Ovary (tissue), 9 donors: Measurements from ENCODE around the gene NECTIN1. TPM values are rescaled to one million over a fixed set of nuclear protein-coding genes. Genes with fewer than 3 reads are reported as not detected.

Source experiments
- DNase-seq, 5 donors: peaks; one replicate each; pipeline ENCODE4 v3.0.0-alpha.2; 2019 to 2020
- H3K27ac ChIP-seq, 2 donors: fragments of 200-600 bp; one replicate each; pipeline versions ENCODE4 v1.5.1 to v1.8.0; 2019 to 2022
- H3K27me3 ChIP-seq: fragments of 200-600 bp; one replicate; pipeline ENCODE4 v1.8.0; 2022
- H3K36me3 ChIP-seq: fragments of 200-600 bp; sonication (generic); one replicate; pipeline ENCODE4 v1.5.1; 2019
- H3K4me1 ChIP-seq: one replicate; pipeline ENCODE4 v1.8.1; 2013; ENCODE audit warnings: mild to moderate bottlenecking, moderate library complexity; ENCODE audit not compliant: insufficient read depth
- H3K4me3 ChIP-seq: fragments of 200-600 bp; sonication (generic); one replicate; pipeline ENCODE4 v1.5.1; 2017
- H3K9me3 ChIP-seq, 2 donors: fragments of 200-600 bp in 1 of 2; sonication (generic) in 1 of 2; one replicate each; pipeline versions ENCODE4 v1.5.1 to v1.8.1; 2013 to 2019; ENCODE audit warnings: mild to moderate bottlenecking in 1 of 2, moderate library complexity in 1 of 2
- EP300 ChIP-seq: sonication (generic); formaldehyde crosslinking; IDR thresholded peaks from one replicate; pipeline ENCODE4 v1.6.1; 2017; ENCODE audit warnings: antibody characterized with exemption
- POLR2A ChIP-seq: fragments of 450-650 bp; IDR thresholded peaks from one replicate; pipeline ENCODE4 v1.6.1; 2017; ENCODE audit warnings: antibody characterized with exemption, mild to moderate bottlenecking, moderate library complexity
- WGBS, 3 donors: extraction: QIAGEN DNeasy Blood & Tissue Kit in 1 of 3; methylation state at CpG; one replicate each; pipeline versions ENCODE4 v1.1.5 to v1.1.7; 2013 to 2017; 5-methylcytosine and 5-hydroxymethylcytosine counted together
- intact Hi-C, 4 donors: fragments of 100-400 bp; cut with DNase I; formaldehyde crosslinking; loops; one replicate each; pipeline versions ENCODE4 v1.11.0 to v1.15.1; 2022 to 2023
- polyA plus RNA-seq, 2 donors: library from polyadenylated mRNA; stranded (reverse); fragments of 200-250 nt in 1 of 2; fragments of 350-450 nt in 1 of 2; fragmentation: Illumina TruSeq in 1 of 2; extraction: RNeasy Lipid Tissue Mini Kit (QIAGEN cat#74804) in 1 of 2; gene quantifications; one replicate each; pipeline ENCODE4 v1.2.3, GENCODE V29; 2013 to 2014
- total RNA-seq, 7 donors: library from RNA; depleted of rRNA in 2 of 7; stranded (reverse); fragments of >200 nt in 2 of 7; fragmentation: NEBNext Ultra II Directional in 3 of 7; extraction: Animal tissue kit (Norgen Biotek cat#: 25700) in 3 of 7; gene quantifications; one replicate each; pipeline versions ENCODE4 v1.1.0 to v1.2.4, GENCODE V29; 2016 to 2023
- TF ChIP-seq, protein P1 (sequence below), 3 donors: fragments of 450-650 bp in 2 of 3; fragments of 200-600 bp in 1 of 3; IDR thresholded peaks; one replicate each; pipeline versions ENCODE4 v1.5.1 to v1.8.0; 2016 to 2022; ENCODE audit warnings: antibody characterized with exemption in 3 of 3, mild to moderate bottlenecking in 1 of 3
- donor health status: DM: no; HTN: no; CAD: no; lungs with moderate emphysema.
- donor health status: DM: no; HTN: no; CAD: no.
- donor health status: Bipolar disorder and iron deficiency.
- donor health status: DM: yes; HTN: yes; CAD: no.
- donor health status: DM: no; HTN: no; CAD: no.
- donor health status: DM: yes; HTN: yes; CAD: no.

The NECTIN1 gene
- total and polyA plus RNA-seq, 9 donors: 1.5 to 12.1 (median 5.7) TPM

DNA sequence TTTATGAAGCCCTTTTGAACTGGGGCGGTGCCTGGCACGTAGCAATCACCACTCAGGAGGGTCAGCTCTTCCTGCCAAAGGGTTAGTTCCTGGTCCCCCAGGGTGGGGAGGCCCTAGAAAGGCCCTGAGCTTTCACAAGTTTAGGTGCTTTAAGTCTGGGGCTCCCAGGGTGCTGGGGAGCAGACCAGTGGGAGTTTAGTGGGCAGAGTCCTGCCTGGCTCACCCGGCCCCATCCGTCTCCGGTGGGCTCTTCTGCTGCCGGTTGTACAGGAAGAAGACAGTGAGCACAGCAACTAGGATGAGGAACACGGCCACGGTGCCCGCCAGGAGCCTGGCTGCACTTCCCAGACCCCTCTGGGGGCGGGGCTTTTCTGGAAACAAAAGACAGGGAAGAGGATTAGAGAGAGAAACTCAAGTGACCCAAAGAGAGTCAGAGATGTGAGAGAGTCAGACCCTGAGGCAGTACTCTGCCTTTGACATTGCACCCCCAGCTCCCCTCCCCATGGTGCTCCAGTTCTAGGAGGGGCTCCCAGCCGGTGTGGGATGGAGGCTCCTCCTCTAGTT is 89.3 kb downstream of the NECTIN1 start:
- 56 to 69% (median 62%) methylated on average over 11 of the region's 11 CpGs for WGBS, 3 donors
- Histone ChIP-seq H3K27me3 (no peaks in the 10 kb centered on the region), H3K36me3 (no peaks in the 10 kb centered on the region), H3K4me3 (no peak overlapping the region), H3K4me1 (no peaks in the 10 kb centered on the region), H3K27ac (no peak overlapping the region), H3K9me3 (no peaks in the 10 kb centered on the region)
- no peak for DNase-seq
- intact Hi-C loops: no loop called here
- TF ChIP-seq EP300: no peak
- TF ChIP-seq, protein P1, sequence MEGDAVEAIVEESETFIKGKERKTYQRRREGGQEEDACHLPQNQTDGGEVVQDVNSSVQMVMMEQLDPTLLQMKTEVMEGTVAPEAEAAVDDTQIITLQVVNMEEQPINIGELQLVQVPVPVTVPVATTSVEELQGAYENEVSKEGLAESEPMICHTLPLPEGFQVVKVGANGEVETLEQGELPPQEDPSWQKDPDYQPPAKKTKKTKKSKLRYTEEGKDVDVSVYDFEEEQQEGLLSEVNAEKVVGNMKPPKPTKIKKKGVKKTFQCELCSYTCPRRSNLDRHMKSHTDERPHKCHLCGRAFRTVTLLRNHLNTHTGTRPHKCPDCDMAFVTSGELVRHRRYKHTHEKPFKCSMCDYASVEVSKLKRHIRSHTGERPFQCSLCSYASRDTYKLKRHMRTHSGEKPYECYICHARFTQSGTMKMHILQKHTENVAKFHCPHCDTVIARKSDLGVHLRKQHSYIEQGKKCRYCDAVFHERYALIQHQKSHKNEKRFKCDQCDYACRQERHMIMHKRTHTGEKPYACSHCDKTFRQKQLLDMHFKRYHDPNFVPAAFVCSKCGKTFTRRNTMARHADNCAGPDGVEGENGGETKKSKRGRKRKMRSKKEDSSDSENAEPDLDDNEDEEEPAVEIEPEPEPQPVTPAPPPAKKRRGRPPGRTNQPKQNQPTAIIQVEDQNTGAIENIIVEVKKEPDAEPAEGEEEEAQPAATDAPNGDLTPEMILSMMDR (IDR thresholded peaks at IDR 0.05): no peak
- TF ChIP-seq POLR2A: no peak

DNA sequence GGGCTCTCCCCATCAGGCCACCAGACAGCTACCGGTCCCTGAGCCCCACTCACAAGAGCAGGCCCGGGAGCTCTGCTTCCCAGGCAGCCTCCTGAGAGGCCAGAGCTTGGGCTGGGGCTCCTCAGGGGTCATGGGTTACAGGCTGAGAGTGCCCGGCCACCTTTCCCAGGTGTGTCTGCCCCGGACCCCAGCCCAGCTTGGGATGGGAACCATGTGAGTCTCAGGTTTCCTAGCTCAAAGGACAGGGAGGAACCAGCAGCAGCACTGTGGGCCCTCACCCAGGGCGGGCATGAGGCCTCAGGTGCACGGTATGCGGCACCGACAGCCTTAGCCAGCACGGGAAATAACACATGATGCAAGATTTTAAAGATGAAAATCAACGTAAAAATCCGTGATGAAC is 90.1 kb downstream of the NECTIN1 start:
- TF ChIP-seq EP300 (no peak), POLR2A (no peak)
- TF ChIP-seq, protein P1 (IDR thresholded peaks at IDR 0.05): no peak
- no peak overlapping the region for H3K27ac ChIP-seq
- H3K4me1 ChIP-seq: no peaks in the 10 kb centered on the region
- WGBS, 3 donors: 76 to 80% (median 79%) methylated on average over 10 to 11 of the region's 11 CpGs
- H3K27me3 ChIP-seq: no peaks in the 10 kb centered on the region
- H3K36me3 ChIP-seq: no peaks in the 10 kb centered on the region
- no peaks in the 10 kb centered on the region for H3K9me3 ChIP-seq
- H3K4me3 ChIP-seq: no peak overlapping the region
- intact Hi-C loops: no loop called here
- DNase-seq: no peak

DNA sequence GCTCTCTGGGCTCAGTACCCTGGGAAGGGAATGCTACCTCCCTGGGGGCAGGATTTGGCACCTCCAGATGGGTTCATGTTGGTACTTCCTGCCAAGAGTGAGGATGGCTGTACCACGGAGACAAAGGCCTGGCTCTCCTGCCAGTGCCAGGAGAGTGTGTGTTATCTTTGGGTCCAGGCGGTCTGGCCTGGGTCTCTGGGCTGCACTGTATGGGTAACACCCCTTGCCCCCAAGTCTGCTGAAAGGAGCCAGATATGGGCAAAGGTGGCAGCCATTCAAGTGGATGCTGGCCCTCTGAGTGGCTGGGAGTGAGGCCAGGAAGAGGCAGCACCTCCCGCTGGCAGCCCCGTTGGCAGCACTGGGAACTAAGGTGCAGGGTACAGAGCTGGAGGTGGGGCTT is 91.5 kb downstream of the NECTIN1 start:
- intact Hi-C loops: no loop called here
- Histone ChIP-seq H3K4me3 (no peak overlapping the region), H3K27ac (no peak overlapping the region), H3K9me3 (no peaks in the 10 kb centered on the region), H3K4me1 (no peaks in the 10 kb centered on the region), H3K36me3 (no peaks in the 10 kb centered on the region), H3K27me3 (no peaks in the 10 kb centered on the region)
- no peak for DNase-seq
- 78 to 93% (median 85%) methylated on average over 4 of the region's 4 CpGs for WGBS, 3 donors
- TF ChIP-seq POLR2A: no peak

DNA sequence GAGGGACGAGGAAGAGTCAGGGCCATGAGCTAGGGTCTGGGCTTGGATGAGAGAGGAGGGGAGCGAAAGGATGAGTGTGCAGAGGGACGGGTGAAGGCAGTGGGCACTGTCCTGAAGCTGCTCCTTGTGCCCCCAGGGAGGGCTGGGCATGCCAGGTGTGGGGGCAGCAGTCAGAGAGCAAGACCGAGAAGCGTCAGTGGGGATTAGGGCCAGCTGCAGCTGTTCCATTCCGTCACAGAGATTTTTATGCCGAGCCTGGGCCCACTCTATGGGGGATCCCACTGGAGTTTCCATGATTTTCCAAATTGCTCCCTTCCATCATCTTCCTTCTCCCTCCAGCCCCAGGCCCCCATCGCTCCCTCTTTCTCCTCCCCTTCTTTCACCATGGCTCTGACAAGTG is 93.2 kb downstream of the NECTIN1 start:
- TF ChIP-seq POLR2A: no peak
- TF ChIP-seq, protein P1 (IDR thresholded peaks at IDR 0.05): no peak
- TF ChIP-seq EP300: no peak
- Histone ChIP-seq H3K4me1 (no peaks in the 10 kb centered on the region), H3K27me3 (no peaks in the 10 kb centered on the region), H3K27ac (no peak overlapping the region), H3K36me3 (no peaks in the 10 kb centered on the region), H3K9me3 (no peaks in the 10 kb centered on the region), H3K4me3 (no peak overlapping the region)
- intact Hi-C loops: no loop called here
- no peak for DNase-seq
- WGBS, 3 donors: 87 to 94% (median 93%) methylated on average over 8 of the region's 8 CpGs

DNA sequence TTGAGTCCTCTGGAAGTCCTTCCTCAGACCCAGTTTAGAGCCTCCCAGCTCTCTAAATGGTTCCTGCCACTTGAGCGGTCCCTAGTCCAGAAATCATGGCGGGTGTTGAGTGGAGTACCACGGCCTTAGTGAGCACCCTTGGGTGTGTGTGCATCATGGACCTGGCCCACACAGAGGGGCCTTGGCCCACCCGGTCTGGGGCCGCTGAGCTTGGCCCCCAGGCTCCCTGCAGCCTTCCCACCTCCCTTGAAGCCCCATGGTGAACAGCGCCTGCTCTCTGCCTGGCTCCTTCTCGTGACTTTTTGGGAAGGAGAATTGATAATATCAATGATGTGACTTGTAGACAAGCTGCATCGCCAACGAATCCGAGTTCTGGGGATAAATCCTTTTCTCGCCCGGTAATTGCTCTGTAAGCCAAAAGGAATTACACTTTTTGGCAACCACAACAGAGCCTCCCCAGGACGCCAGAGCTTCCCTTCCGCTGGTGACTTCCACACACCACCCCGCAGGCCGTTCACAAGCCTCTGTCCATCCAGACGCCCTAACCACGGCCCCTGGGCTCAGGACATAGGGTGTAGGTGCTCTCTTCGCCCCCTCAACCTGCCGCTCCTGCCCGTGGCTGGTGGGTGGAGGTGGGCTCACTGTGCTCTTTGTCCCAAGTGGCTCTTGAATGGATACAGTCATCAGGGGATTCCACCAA is 93.8 kb downstream of the NECTIN1 start:
- no peak for TF ChIP-seq EP300
- TF ChIP-seq, protein P1 (IDR thresholded peaks at IDR 0.05): no peak
- no peak for TF ChIP-seq POLR2A
- H3K4me3 ChIP-seq: no peak overlapping the region
- H3K36me3 ChIP-seq: no peaks in the 10 kb centered on the region
- DNase-seq: no peak
- WGBS, 3 donors: 84 to 88% (median 87%) methylated on average over 21 of the region's 21 CpGs
- no peaks in the 10 kb centered on the region for H3K9me3 ChIP-seq
- no peak overlapping the region for H3K27ac ChIP-seq
- no peaks in the 10 kb centered on the region for H3K27me3 ChIP-seq
- intact Hi-C loops: no loop called here
- no peaks in the 10 kb centered on the region for H3K4me1 ChIP-seq
